NOMO-1 (cell line): ENCODE results near the gene LHX2.
A peak's percentile ranks its signal among the peaks of the same experiment; 100 is the strongest.

ENCODE experiments used
- DNase-seq, 2 experiments: peaks; one replicate each; lab custom pipeline; 2025; ENCODE audit not compliant: unreplicated experiment in 2 of 2; lab: John Stamatoyannopoulos, UW

Gene LHX2

DNA sequence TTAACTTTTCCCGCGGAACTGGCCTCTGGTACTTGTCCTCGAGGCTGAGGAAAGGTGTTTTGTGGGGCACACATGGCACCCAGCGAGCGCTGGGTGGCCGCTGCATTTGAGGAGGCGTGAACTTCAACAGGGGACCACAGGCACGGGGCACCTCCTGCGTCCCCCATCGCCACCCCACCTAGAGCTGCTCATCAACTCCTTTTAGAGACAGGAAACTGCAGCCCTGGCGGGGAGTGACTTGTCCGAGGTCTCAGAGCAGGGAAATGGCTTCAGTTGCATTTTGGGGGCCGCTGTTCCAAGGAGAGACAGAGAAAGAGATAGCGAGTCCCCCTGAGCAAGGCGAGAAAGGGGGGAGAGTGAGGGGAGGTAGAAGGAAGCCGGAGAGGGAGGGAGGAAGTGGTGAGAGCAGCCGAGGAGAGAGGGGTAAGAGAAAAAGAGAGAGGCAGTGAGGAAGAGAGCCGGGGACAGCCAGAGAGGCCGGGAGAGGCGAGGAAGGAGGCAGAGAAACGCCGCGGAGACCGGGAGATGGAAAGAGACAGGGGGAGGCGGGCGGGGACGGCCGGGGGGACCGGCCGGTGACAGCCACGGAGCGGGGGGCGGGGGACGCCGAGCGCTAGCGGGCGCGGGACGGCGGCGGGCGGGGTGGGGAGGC, 12.5 kb upstream of the LHX2 start:
- DNase-seq: no peak

DNA sequence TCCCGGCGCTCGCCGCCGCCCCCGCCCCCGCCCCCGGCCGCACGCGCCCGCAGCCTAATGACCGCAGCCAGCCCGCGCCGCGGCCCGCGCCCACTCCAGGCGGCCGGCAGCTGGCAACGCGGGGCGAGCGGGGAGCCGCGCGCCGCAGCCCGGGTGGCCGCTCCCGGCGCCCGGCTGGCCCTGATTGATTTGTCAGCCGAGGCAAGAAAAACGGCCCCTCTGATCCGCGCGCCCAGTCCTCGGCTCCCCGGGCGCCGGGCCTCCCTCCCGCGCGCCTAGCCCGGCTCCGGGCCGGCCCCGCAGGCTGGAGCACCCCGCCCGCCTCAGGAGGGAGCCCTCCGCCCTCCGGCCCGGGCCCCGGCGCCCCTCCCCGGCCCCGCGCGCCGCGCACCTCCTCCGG, 11.9 kb upstream of the LHX2 start:
- DNase-seq: no peak

- DNase-seq: no peak
Observed at GRCh38 chr9:124000161-124000783, 11.3 kb upstream of the LHX2 start.

DNA sequence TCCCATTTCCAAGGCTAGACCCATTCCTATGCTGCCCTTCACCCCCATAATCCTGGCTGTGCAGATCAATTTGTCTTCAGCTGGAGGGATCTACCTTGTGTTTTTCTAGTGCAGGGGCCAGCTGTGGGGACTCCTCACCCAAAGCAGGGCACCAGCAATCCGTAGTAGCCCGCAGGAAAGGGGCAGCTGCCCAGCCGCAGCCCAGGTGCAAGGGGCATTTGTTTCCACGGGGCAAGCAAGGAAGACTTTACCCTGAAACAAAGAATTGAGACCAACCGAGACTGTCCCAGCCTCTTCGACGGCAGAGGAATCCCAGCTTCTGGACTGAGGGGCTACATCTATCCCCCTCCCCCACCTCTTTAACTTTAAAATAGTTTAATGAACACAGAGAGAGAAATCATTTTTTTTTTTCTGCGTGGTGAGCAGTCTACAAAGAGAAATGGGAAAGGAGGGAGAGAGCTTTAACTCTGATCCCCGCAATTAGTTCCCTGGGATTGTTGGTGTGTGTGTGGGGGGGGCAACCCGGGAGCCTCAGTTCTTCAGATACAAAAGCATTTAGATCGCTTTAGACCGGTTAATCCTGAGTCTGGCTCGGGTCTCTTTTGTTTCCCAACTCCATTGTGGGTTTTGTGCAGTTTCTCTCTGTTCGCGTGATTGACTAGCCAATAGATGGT, 10.6 kb upstream of the LHX2 start:
- no peak for DNase-seq

DNA sequence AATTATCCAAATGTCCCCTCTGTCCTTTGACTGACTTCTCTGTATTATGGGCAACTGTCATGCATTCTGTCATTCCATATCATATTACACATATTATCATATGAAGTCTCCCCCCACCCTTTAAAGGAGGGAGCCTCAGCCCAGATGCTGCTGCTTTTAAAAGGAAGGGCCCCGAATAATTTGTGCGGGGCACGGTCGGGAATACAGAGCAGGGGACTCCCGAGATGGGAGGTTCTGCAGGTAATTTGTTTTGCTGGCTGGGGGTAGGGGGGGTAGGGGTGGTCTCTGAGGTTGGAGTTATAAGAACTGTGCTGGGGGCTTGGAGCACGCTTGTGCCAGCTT, 10.1 kb upstream of the LHX2 start:
- DNase-seq: no peak

- no peak for DNase-seq
Observed at GRCh38 chr9:124001866-124002525, 9.6 kb upstream of the LHX2 start.

GRCh38 chr9:124003636-124004349, 7.8 kb upstream of the LHX2 start:
- DNase-seq: no peak

DNA sequence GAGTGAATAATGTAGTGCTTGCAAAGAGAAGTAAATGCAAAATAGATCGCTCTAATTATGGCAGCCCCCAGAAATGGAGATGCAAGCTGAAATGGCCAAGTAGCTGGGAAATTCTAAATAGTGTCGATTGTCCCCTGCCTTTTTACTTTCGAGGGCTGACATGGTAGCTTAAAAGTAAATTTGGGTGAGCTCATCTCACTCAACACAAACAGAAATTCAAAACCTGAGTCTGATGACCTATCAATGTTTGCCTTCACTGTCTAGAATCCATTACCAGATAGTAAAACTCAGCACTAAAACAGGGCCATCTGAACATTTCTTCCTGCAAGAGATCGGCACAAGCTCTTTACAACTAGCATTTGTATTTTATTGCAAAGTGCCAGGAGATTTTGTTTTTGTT, 7.0 kb upstream of the LHX2 start:
- no peak for DNase-seq

DNA sequence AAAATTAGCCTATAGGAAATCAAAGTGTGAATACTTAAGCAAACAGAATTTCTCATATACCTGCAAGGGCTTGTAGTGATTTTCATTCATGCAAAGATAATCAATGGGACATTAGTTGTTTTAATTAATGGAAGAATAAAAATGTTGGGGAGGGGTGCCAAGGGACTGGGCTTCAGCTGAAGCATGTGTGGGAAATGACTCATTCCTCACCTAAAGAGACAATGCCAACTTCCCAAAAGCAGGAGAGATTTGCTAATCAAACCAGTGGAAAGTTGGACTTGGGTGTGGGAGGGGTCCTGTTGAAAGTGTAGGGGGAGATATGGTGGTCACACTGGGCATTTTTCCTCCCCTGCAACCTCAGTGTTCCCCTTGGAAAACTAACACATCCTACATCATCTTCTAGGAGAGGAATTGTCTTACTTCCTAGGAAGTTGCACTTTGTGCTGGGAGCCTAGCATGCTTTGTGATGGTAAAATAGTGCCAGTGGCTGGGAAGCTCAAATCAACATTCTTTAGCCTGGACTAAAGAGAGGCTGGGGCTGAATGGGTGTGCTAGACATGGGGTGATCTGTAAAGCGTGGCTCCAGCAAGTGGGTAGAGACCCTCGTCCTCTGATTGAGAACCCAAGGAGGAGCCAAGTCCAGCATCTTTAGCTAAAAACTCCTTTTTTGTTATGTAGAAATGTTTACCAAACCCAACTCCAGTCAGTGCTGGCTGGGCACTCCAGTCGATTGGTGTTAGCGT, 6.4 kb upstream of the LHX2 start:
- DNase-seq: no peak

GRCh38 chr9:124006448-124007361, 4.9 kb upstream of the LHX2 start:
- peak in 1 of 2 experiments; percentile 43 for DNase-seq

DNA sequence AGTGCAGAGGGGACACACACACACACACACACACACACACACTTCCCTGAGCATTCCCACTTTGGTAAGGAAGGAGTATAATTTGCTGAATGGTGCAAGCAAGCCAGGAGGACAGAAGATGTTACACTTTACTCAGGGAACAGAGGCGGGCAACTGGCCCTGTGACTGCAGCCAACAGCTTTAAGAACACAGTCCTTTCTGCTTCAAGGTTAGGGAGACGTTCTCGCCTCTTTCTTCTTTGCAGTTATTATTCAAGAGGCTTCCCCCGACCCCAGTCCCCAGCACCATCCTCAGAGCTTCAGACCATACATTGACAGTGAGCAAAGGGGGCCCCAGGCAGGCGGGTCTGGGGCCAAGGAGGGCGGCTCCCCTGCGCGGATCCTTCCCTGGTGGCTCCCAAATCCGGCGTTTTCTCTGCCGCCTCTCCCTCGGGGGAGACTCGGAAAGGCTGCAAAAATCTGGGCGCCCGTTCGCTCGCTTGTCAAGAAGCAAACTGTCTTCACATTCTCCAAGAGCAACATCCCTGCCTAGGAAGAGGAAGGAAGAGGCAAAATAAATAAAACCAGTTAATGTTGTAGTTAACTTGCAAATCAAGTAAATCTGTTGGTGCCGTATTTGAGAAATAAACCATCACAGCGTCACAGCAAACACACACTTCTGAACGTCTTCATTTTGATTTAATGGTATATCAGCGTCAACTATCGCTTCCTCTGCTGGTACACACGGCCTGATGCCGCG, 3.8 kb upstream of the LHX2 start:
- no peak for DNase-seq

DNA sequence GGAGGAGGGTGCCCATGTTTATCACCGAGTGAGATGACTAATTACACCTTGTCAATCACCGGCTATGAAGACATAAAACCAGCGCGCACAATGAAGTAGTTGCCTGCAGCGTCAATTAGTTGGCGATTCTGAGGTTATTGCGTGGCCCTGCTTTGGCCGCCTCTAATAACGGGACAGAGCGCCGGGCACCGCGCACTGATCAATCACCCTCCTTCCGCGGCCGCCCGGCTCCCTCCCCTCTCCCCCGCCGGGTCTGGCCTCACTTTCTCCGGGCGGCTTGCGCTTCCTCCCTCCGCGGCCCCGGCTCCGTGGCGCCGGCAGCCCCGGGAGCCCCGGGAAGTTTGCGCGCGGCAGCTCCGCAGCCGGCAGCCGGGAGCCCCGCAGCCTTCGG, 3.3 kb upstream of the LHX2 start:
- DNase-seq: no peak

- no peak for DNase-seq
Observed at GRCh38 chr9:124008694-124009530, 2.7 kb upstream of the LHX2 start.

- no peak for DNase-seq
Observed at GRCh38 chr9:124009531-124010217, 1.9 kb upstream of the LHX2 start.

GRCh38 chr9:124010303-124010664, 1.3 kb upstream of the LHX2 start:
- no peak for DNase-seq

DNA sequence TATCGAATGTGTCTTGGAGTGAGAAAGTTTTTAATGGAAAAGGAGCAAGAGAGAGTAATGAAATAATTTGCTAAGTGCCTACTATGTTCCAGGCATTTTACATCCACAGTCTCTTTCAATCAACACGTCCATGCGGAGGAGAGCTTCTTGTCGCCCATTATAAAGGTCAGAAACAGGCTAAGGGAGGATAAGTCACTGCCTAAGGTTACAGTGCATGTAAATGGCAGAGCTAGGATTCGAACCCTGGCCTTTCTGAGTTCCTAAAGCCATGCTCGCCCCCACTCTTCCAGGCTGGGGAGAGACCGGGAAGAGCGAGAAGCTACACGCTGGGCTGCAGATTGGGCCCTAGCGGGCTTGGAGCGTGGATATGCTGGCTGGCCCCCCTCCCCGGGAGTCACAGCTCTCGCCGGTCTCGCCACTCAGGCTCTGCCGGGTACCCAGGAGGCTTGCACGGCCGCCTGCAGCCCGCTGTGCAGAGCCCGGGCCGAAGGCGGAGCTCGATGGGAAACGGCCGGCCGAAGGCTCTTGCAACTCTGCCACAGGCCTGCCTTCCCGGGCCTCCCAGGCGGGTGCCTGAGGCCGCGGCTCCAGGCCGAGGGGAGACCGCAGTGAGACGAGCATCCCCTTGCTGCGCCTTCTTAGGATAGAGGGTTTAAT, 775 bp upstream of the LHX2 start:
- no peak for DNase-seq
